ENCODE measurements around the gene DYNAP.

DYNAP gene

DNA sequence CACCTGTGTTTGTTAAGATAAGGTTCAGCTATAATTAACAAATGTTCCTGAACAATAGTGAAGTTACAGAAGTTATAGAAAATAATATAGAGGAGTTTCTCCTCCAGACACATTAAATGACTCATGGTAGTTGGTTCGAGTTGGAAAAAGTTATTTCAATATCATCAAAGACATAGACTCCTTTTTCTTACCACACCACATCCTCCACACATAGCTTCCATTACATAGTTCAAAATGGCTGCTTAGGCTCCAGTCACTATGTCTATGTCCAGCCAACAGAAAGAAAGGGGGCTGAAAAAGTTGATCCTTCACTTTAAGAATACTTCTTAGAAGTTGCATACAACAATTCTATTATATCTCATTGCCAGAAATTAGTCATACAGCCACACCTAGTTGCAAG lies 50.7 kb downstream of the DYNAP start:
- DNase-seq, result no peak

DNA sequence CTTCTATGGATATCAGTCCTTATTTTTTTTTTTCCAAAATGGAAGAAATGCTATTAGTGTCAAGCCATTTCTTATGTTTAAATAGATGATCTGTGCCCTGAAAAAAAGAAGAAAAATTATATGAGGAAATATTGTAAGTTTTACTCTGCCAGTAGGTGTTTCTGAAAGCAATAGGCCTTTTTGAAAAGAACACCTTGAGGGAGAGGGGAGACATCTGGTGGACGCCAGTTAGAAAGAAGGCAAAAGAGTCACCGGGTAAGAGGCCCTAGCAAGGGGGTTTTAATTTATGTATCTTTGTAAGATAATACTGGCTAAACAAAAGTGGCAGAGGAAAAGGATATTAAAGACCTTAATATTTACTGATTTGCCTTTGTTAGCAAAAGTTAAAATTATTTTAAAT lies 56.1 kb downstream of the DYNAP start:
- DNase-seq, result peak in 1 of 2 experiments; percentile 31
